Measurements from ENCODE around the gene STOML3.
A peak's percentile ranks its signal among the peaks of the same experiment; 100 is the strongest.
"Not testable (repeated sequence)": the region's sequence is repeated elsewhere in the genome, so short reads cannot be mapped to it uniquely, and the experiment has no call there.

STOML3 gene, protein sequence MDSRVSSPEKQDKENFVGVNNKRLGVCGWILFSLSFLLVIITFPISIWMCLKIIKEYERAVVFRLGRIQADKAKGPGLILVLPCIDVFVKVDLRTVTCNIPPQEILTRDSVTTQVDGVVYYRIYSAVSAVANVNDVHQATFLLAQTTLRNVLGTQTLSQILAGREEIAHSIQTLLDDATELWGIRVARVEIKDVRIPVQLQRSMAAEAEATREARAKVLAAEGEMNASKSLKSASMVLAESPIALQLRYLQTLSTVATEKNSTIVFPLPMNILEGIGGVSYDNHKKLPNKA

GRCh38 chr13:38990693-38991092, at the start of gene STOML3:
Gene STOML3 (minus strand): TSS chr13:38990831. CDS start chr13:38990721, 110 bp downstream.
- DNase-seq: no peak

- no peak for DNase-seq
Measured at GRCh38 chr13:39040206-39040605, 49.6 kb upstream of the STOML3 start.

- no peak for DNase-seq
Measured at GRCh38 chr13:39039041-39039440, 48.4 kb upstream of the STOML3 start.

GRCh38 chr13:39038569-39039030, 48.0 kb upstream of the STOML3 start:
- DNase-seq: peak; percentile 75

- peak; percentile 86 for DNase-seq
Measured at GRCh38 chr13:39037880-39038568, 47.4 kb upstream of the STOML3 start, which contains the start of the genes NHLRC3 and PROSER1. Gene NHLRC3 (plus strand): TSS chr13:39038456. CDS start chr13:39038640, 184 bp downstream. Gene PROSER1 (minus strand): TSS chr13:39038089. CDS start chr13:39037242, 847 bp downstream.

DNA sequence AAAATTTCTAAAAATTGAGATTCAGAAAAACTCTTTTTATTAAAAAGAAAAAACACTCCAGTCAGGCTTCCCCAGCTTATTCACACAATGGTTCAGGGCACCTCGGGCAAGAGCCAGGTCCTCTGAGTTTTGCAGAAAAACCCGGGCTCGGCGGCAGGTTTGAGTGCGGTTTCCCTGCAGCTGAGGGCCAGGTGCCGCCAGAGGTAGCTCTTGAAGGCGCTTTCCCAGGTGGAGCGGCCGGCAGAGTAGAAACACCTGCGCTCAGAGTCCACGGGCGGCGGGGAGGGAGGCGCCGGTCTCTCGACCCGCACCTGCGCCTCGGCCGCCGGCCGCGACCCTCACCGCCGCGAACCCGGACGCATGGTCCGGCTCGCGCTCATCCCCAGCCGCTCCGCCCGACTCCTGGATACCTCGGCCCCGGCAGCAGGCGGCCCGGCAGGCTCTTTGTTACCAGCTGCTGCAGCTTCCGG, 46.8 kb upstream of the STOML3 start:
- no peak for DNase-seq

DNA sequence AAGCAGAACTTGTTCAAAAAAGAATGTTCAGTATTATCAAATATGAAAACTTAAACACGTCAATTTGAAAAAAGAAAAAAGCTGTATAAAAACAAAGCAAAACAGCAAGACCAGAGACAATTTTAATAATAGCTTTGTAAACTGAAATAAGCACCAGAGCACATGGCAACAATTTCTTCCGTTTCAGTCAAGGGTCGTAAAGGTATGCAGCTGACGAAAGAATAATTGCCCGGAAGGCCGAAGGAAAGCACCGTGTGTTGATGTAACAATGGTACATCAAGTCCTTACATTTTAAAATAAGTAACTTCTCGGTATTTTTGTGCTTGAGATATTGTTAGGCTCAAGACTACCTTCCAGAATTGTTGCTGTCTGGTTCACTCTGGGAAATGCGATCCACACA, 45.6 kb upstream of the STOML3 start:
- peak; percentile 30 for DNase-seq

- DNase-seq: no peak
Measured at GRCh38 chr13:39035799-39036198, 45.2 kb upstream of the STOML3 start.

- DNase-seq: no peak
Measured at GRCh38 chr13:39035204-39035603, 44.6 kb upstream of the STOML3 start.

DNA sequence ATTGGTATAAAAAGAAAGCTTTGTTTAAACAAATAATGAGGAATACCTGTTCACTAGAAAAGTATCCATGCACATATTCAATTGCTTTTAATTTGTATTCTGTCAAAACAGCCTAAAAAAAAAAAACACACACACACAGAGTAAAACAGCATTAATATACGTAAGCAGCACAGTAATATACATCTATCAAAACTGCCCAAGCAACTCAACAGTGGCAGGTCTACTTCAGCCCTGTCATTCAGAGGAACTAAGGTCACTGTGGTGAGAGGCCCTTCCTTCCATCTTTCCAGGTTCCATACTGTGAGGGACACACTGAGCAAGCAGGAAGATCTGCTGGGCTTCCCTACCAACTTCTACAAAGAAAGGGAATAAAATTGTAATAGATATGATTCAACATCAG, 43.5 kb upstream of the STOML3 start:
- DNase-seq: no peak

- no peak for DNase-seq
Measured at GRCh38 chr13:39032150-39032549, 41.5 kb upstream of the STOML3 start.

DNA sequence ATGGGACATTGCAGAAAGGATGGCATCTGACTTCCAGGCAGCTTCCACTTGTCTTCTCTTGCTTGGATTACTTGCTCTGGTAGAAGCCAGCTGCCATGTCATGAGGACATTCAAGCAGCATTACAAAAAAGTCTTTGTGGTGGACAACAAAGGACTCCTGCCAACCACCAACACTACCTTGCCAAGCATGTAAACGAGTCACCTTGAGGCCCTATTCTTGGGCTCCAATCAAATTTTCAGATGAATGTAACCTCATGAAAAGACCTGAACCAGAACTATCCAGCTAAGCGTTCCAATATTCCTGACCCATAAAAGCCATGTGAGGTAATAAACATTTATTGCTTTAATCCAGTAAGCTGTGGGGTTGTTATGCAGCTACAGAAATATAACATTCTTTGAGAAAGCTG, 34.8 kb upstream of the STOML3 start:
- no peak for DNase-seq

DNA sequence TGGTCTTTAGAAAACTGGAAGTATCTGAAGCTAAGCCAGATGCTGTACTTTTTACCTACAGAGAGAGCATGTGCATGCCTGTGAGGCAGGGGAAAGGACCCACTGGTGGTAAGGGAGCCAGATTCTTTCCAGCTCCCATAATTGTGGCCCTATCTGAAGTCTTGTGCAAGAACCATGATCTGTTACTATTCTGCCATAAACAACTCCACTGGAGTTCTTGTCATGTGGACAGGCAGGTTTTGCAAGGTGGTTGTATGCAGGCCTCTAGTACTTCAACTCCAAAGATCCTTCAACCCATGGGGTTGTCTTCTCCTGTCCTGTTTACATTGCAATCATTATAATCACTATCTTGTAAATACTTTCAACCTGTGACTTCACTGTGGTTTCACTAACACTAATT, 33.1 kb upstream of the STOML3 start:
- no peak for DNase-seq

DNA sequence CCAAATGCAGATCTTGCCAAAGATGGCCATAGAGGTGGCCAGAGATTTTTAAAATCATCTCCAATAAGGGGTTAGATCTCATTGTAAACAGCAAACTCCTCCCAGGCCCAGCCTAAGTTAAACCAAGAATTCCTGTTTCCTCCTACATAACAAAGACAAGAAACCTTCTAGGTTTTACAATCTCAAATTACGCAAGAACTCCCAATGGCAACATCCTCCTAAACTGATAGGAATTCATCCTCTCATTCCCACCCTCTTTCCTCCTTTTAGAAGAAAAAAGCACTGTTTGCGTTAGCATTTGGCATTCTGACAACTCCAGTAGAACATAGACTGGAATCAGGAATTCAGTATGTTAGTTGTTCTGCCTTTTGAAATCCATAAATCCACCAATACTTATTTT, 32.7 kb upstream of the STOML3 start:
- DNase-seq: no peak

DNA sequence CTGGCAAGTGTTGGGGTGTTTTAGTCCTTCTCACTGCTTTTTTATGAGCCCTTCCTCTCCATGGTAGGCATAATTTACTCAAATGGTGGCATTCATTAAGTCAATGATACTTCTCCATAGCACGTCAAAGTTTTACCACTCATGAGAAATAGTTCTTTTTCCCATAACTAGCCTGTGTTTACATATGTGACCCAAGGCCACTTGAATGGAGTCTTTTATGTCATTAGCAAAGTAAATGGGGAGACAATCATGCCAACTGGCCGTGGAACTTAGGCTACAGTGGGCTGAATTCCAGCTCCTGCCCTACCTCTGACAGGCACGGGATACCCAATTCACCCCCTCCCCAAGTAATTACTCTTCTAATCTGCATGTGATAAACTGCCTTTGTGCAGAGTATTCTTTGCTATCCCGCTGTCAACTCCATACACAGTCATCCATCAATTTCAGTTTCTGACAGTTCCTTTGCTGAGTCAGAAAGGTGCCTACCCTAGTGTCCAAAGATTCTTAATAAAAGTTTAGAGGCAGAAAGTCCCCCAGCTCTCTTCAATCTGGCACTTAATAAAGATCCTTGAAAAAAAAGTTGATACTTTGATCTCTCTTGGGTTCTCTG, 30.3 kb upstream of the STOML3 start:
- DNase-seq: no peak

DNA sequence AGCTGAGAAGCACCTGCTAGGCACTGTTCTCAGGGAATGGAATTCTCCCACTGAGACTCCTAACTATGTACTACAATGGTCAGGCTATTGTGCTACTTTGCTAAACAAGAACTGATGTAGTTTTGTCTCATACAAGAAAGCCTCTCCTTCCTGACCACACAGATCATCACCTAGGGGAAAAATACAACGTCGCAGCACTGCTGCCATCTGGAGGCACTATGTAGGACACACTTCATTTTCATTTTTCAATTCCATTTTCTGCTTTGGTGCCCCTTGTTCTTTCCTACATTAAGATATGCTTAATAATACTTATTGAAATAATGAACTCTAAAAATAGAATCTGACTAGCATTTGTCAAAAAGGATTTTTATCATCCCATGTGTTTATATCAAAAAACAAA, 26.2 kb upstream of the STOML3 start:
- peak; percentile 19 for DNase-seq

DNA sequence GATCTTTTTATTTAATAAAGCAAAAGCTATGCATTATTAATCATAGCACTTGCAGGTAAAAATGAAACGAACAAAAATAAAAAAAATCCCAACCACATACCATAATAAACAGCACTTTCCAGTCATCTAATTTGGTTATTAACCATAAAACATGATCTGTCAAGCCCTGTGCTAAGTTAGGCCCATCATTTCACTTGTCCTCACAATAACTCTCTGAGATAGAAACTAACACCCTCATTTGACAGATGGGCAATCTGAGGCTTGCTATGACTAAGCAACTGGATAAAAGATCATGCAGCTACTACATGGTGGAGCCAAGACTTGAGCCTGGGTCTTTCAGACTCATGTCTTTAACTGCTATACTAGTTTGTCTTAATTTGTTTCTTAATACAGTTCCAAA, 25.5 kb upstream of the STOML3 start:
- DNase-seq: no peak

- no peak for DNase-seq
Measured at GRCh38 chr13:39013462-39013861, 22.8 kb upstream of the STOML3 start.

DNA sequence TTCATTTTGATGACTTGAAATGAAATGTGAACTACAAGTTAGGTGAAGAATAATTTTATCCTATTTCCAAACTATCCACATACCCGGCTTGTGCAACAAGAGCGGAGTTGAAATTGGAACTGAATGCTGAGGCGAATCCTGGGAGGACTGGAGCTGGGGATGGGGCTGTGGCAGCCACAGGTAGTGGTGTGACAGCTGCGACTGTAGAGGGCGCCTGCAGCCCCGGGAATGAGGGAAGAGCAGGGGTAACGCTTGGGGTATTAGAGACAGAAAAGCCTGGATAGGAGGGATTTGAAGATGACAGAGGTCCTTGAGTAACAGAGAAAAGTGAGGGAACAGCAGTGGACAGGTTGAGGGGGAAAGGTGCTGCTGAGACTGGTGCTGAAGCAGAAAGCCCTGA, 22.0 kb upstream of the STOML3 start:
- no peak for DNase-seq

DNA sequence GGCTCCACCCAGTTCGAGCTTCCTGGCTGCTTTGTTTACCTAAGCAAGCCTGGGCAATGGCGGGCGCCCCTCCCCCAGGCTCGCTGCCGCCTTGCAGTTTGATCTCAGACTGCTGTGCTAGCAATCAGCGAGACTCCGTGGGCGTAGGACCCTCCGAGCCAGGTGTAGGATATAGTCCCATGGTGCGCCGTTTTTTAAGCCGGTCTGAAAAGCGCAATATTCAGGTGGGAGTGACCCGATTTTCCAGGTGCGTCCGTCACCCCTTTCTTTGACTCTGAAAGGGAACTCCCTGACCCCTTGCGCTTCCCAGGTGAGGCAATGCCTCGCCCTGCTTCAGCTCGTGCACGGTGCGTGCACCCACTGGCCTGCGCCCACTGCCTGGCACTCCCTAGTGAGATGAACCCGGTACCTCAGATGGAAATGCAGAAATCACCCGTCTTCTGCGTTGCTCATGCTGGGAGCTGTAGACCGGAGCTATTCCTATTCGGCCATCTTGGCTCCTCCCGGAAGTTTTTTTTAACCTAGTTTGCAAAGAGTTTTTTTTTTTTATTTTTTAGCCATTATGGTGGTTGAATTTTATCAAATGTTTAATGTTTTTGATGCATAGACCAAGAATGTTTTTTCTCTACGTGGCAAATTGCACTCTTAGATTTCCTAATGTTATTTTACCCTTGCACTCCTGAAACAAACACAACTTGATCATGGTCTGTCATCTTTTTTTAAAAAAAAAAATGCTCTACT, 15.9 kb upstream of the STOML3 start:
- not testable (repeated sequence) for DNase-seq

DNA sequence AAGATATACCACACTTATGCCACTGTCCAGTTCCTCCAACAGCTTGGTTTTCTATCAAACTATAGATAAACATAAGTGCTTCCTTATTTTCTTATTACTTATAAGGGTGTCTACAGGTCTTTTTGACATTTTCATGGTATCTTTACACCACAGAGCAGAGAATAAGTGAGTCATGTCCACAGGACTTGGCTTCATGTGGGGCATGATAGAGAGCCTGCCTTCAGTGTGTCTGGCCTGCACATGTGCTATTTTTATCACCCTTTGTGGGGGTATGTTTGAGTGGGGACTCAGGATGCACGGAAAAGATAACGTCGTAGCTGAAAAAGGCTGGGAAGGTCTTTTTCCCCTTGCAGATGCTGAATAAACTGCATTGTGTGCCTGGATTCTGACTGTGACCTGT, 8.1 kb upstream of the STOML3 start:
- no peak for DNase-seq

DNA sequence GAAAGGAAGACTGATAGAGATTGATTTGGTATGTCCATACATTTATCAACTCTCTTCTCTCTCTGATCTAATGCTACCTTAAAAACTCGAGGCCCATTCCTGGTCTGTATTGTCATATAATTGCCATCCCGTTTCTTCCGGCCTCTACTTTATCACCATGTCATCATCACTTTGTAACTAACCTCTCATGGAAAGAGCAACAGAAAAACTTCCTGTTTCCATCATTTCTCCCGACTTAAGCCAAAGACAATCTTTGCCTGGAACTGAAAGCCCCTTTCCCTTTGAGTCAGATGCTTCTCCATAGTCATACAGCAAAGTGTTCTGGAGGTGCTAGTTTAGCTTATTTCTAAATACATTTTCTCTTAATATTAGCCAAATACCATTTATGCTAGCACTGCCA, 2.8 kb upstream of the STOML3 start:
- no peak for DNase-seq

- no peak for DNase-seq
Measured at GRCh38 chr13:38981096-38981495, 9.5 kb downstream of the STOML3 start.

Measured in activated CD4-positive, alpha-beta T cell treated with anti-CD3 and anti-CD28 coated beads for 48 hours (primary cell).